Fibroblast of skin of scalp (primary cell): Measurements from ENCODE around the gene KLF6.

Experiments
- DNase-seq: peaks from one replicate; pipeline ENCODE4 v3.0.0-alpha.2; 2013

KLF6 gene

GRCh38 chr10:3774018-3774813, 10.8 kb downstream of the KLF6 start:
- DNase-seq, result peak; percentile 45

DNA sequence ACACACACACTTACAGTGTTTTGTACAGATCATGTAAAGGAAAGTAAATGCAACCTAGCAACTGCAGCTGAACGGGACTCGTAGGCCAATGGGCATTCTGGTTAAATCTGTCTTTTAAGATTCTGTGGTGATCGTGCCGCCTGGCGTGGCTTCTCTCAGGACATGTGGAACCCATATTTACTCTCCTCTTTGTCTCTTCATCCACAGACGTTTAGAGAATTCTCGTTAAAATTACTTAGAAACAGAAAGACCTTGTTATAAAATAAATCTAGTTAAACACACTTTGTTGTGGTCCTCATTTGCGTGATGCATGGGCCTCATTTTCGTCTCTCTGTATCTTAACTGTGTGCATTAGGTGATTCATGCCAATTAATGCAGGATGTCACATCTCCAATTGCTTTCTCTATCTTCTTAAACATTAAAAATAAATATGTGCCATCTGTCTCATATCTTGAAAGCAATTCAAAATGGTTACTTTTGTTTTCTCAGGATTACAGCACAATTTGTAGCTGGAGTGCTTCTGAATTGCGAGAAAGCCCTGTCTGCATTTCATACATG, 11.5 kb downstream of the KLF6 start:
- peak; percentile 32 for DNase-seq

DNA sequence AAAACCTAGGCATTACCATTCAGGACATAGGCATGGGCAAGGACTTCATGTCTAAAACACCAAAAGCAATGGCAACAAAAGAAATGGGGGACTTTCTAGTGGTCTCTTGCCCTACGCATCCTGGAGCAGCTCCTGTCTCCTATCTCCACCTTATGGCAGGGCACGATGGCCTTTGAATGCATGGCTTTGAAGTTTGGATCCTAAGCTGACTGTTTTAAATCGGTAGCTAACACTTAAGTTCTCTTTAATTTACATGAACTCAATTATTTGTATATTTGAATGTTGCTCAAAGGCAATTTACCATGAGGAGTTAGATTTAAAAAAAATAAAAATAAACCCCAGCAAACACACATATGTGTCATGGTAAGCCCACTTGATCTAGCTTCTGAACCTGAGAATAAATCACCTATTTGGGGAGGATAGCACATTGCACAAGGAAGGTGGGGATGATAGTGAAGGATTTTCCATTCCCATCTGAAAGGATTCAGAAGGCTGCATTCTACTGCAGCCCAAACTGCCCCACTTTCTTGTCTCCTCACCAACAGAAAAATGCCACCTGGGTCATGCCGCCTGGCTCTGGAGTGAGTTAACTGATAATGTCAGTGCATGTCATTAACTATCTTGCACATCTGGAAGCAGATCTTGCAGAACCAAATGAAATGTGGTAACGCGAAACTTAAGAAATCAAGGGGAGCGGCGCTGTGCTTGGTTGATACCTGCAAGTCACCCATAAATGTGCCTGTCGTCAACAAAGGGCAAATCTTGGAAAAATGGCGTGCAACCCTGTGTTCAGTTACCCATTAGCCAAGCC, 12.4 kb downstream of the KLF6 start:
- no peak for DNase-seq

DNA sequence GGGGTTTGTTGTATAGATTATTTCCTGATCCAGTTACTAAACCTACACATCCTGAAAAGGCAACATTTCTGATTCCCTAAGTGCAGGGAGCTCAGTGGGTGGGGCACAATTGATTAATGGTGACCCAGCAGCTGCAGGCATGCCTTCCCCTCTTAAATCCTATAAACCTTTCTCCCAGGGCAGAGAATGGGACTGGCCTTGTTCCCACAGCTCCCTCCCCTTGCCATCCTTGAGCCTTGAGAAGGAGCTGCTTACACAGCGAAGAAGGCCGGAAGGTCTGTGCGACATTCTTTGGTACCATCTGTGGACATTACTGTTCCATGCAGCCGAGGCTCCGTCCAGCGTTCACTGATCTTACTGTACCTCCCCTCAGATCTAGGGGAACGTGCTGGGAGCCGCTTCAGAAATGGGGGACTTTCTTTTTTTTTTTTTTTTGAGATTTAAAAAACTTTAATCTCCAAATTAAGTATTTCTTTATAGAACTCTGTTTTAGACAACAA, 14.3 kb downstream of the KLF6 start:
- no peak for DNase-seq

DNA sequence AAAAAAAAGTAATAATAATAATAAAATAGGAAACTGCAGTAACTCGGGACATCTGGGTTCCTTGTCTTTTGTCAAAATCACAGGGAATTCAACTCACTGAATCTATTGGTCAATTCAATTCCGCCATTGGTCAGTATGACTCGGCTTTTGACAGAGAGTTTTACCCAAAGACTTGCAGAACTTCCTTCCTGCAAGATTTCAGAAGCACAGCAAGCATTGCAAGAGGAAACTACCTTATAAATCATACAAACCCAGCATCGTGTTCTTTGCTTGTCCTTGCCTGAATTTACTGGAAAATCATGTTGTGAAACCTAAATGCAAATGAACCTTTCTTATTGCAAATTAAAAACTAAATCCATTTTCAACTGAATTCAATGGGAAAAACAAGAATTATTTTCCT, 15.5 kb downstream of the KLF6 start:
- DNase-seq, result no peak

DNA sequence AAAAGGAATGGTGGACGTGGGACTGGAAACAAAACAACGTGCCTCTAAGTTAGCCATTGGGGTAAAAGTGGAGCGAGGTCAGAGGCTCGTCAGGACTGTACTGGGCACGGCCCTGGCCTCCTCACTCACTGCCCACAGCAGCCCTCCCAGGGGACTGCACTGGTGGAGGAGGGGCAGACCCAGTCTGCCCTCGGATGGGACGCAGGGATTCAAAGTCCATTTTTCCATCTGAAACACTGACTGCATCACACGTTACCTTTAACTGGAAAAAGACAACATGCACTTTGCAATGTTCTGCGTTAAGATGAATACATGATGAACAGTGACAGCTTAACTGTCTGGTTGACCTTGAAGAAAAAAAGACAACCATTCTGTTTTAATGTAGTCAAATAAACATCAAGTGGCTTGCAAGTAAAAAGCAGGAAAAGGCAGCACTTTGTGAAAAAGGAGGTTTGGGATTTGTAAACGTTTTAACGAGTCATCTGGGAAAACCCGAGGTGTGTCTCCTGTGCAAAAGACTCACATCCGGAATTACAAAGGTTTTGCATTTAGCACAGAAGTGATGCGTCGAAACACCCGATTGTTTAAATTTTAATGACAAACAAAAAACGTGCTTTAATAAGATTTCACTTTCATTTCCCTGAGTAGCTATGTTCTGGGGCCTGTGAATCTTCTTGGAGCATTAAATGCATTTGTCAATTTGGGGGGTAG, 18.8 kb downstream of the KLF6 start:
- no peak for DNase-seq

DNA sequence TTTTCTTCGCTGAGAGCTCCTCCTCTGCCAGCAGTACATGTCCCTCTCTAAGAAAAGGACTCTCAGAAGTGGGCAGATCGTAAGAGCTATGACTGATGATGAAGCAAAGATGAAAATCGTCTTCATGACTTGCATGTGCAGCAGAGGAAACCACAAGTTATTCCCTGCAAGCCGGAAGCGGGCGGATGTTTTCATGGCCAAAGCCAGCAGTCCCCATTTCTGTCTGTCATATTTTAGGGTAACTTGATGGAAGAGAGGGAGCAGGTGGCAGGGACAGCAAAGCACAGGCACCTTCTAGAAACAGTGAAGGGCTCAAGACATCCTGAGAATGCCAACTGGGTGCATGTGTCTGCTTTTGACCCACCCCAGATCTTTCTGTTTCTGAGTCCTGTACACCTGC, 19.9 kb downstream of the KLF6 start:
- DNase-seq, result peak; percentile 24

DNA sequence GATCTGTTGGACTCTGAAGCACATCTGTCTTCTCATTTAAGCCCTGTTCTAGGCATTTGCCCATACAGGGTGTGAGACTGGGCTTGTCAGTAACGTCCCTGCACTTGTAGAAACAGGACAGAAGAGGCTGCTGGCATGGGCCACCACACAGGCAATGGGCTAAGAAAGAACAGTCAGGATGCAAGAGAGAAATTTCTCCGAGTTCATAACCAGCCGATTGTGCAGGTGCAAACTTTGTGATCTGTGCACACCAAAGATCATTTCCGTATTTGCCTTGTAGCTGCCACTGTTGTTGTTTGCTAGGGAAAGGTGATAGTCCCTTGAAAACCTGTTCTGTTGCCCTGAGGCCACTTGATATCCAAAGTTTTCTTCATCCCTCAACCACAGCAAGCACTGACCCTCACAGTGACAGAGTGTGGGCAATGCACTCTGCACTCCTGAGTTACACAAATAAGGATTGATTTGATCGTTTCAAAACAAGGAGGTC, 20.3 kb downstream of the KLF6 start:
- DNase-seq, result no peak

DNA sequence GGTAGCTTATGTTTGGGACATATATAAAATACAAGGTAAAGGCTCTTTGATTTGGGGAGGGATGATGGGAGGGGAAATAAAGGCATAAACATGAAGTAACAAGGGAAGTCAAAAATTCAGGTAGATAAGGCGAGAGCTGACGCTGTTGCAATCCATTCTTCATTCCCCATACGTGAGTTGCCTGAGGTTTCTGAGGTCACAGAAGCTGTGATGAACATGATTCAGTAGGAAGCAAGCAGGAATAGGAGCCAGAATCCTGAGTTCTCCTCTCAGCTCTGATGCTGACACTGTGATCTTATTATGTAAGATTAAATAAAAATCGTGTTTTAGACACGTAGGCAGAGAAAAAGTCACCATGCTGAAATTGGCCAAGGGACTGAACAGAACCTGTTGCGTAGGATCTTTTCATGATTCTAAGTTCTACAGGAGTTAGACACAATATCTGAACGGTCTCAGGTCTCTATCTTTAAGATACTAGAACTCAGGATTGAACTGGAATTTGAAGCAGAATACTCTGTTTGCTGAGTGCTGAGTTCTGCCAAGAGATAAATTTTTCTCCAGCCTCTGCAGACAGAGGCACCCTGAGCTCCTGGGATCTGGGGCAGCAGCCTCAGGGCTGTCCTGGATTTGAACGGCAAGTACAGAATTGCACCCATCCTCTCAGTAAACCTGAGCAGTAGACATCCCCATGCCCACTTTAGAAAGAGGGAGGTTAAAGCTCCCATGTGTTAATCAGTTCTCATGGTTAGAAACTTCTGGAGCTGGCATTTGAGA, 21.0 kb downstream of the KLF6 start:
- DNase-seq, result peak; percentile 32

GRCh38 chr10:3763035-3763456, 22.0 kb downstream of the KLF6 start:
- no peak for DNase-seq

DNA sequence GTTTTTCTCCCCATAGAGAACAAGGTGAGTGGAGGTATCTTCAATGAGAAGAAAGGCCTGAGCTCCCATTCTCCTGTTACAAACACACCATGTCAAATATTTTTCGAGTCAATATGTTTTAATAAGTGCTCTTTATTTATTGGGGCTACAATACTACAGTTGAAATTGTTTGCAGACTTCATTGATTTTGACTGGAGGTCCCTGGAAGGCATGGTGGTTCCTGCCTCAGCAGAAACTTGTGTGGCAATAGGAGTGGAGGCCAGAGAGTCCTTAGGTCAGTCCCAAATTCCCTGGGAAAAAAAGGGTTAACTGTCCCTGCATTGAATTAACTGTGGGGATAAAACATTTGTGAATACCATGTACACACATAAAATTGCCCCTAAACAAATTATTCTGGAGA, 22.7 kb downstream of the KLF6 start:
- DNase-seq, result no peak

GRCh38 chr10:3761904-3762303, 23.1 kb downstream of the KLF6 start:
- DNase-seq, result no peak

- DNase-seq, result no peak
Observed at GRCh38 chr10:3761021-3761686, 23.9 kb downstream of the KLF6 start.

- no peak for DNase-seq
Observed at GRCh38 chr10:3760083-3760482, 24.9 kb downstream of the KLF6 start.

DNA sequence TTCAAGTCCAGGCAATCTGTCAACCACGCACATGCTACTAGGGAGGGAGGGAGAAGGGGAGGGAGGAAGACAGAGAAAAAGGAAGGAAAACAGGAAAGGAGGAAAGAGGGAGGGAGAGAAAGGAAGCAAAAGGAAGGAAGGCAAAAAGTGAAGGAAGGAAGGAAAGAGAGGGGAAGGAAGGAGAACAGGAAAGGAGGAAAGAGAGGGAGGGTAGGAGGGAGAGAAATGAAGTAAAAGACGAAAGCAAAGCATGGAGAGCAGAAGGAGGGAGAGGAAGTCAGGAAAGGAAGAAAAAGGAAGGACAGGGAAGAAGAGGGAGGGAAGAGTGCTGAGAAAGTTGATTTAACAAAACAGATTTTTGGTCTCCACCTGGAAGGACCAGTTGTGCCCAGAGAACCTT, 25.6 kb downstream of the KLF6 start:
- no peak for DNase-seq

DNA sequence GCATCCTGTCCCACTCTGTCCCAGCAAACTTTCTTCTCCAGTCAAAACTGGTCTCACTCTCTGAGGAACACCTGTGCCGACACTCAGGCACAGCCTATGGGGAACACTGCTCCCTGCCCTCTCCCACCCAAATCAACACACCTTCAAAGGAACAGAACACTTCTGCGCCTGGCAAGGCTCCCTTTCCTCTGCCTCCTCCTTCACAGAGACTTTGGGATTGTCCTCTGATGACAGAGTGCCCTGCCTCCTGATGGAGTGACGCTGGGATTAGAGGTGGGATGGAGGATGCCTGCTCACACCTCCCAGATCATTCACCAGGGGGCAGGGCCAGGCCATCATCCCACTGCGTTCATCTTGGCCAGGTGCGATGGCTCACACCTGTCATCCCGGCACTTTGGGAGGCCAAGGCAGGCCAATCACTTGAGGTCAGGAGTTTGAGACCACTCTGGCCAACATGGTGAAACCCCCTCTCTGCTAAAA, 26.5 kb downstream of the KLF6 start:
- DNase-seq, result no peak

- DNase-seq, result no peak
Observed at GRCh38 chr10:3757638-3758490, 27.1 kb downstream of the KLF6 start.

DNA sequence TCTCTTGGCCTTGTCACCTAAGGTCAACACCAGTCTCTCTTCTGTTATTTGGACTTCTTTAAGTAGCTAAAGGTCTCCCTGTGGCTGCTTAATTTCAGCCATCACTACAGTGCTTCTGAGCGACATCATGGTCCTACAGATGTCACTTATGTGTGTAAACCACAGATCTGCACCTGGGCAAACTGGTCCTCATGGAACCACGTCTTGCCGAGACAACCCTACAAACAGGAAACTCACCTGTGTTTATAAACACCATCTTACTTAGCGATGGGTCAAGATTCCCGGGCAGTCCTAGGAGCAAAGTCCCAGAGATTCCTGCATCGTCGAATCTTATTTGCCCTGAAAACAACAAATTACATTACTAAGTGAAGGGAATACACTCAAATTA, 27.8 kb downstream of the KLF6 start:
- no peak for DNase-seq

GRCh38 chr10:3756360-3756740, 28.7 kb downstream of the KLF6 start:
- no peak for DNase-seq
